Neural cell (in vitro differentiated cells): ENCODE measurements around the gene GMDS.

Experiments used
- POLR2AphosphoS5 ChIP-seq: IDR thresholded peaks from 2 replicates; pipeline ENCODE4 v1.6.1; 2012
- RAD21 ChIP-seq: fragments of 450-650 bp; conservative IDR thresholded peaks from 2 replicates; pipeline ENCODE4 v1.6.1; 2014; ENCODE audit warnings: antibody characterized with exemption, mild to moderate bottlenecking, moderate library complexity
- TAF1 ChIP-seq: IDR thresholded peaks from 2 replicates; pipeline ENCODE4 v1.6.1; 2012; ENCODE audit warnings: low read depth
- TF ChIP-seq, protein P1 (sequence below): fragments of 450-650 bp; IDR thresholded peaks from 2 replicates; pipeline ENCODE4 v1.5.1; 2014; ENCODE audit warnings: antibody characterized with exemption, mild to moderate bottlenecking, moderate library complexity; ENCODE audit not compliant: poor library complexity, severe bottlenecking

DNA sequence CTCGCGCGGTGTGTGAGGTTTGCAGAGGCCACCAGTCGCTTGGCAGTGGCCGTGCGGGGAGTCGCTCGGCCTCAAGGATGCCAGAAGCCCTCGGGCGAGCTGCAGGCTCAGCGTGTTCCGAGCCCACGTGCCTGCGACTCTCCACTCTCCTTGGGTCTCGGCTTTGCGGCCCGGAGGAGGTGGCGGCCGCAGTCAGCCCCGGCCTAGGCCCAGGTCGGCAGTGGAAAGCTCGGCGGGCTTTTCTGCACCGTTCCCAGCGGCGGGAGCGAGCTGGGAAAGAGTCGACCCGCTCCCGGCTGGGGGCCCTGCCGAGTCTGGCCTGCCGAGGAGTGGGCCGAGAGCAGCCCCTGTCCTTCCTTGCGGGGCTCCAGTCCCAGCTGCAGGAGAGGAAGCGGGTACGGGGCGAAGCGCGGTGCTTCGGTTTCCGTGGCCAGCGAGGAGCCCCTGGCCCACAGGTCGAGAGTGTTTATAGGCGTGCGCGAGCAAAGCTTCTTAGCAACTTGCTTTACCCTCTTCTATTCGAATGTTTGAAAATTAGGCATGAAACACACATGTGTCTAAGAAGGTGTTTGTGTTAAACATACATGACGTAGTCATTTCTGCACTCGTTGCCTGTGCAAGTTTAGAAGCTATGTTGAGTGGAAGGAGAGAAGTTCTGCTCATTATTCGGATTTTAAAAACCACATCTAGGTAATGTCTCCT lies 630.1 kb downstream of the GMDS start:
- TF ChIP-seq TAF1 (no peak), POLR2AphosphoS5 (no peak), RAD21 (no peak)
- TF ChIP-seq, protein P1, sequence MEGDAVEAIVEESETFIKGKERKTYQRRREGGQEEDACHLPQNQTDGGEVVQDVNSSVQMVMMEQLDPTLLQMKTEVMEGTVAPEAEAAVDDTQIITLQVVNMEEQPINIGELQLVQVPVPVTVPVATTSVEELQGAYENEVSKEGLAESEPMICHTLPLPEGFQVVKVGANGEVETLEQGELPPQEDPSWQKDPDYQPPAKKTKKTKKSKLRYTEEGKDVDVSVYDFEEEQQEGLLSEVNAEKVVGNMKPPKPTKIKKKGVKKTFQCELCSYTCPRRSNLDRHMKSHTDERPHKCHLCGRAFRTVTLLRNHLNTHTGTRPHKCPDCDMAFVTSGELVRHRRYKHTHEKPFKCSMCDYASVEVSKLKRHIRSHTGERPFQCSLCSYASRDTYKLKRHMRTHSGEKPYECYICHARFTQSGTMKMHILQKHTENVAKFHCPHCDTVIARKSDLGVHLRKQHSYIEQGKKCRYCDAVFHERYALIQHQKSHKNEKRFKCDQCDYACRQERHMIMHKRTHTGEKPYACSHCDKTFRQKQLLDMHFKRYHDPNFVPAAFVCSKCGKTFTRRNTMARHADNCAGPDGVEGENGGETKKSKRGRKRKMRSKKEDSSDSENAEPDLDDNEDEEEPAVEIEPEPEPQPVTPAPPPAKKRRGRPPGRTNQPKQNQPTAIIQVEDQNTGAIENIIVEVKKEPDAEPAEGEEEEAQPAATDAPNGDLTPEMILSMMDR, result no peak
